Kidney (tissue), 14 donors: ENCODE results near the gene OR10A4. TPM values are rescaled to one million over a fixed set of nuclear protein-coding genes. Genes with fewer than 3 reads are reported as not detected.

Source experiments
- DNase-seq, 5 donors: peaks; one replicate each; pipeline ENCODE4 v3.0.0-alpha.2; 2013 to 2020
- FAIRE-seq: peaks from 2 replicates; lab custom pipeline; 2012; peaks lifted over from hg19 to GRCh38; lab: Jason Lieb, UNC
- H3K27ac ChIP-seq, 2 donors: one replicate each; pipeline ENCODE4 v1.7.0; 2013; ENCODE audit warnings: low read depth in 2 of 2, low read length in 2 of 2, inconsistent platforms in 1 of 2
- H3K27me3 ChIP-seq: one replicate; pipeline ENCODE4 v1.7.1; 2013; ENCODE audit warnings: low read length, inconsistent platforms; ENCODE audit not compliant: control insufficient read depth, insufficient read depth
- H3K36me3 ChIP-seq, 3 donors: one replicate each; pipeline versions ENCODE4 v1.7.0 to v1.7.1; 2013; ENCODE audit warnings: low read length in 3 of 3, control low read depth in 1 of 3, inconsistent platforms in 1 of 3; ENCODE audit not compliant: insufficient read depth in 3 of 3, control insufficient read depth in 2 of 3
- H3K4me1 ChIP-seq, 3 donors: one replicate each; pipeline versions ENCODE4 v1.7.0 to v1.7.1; 2013; ENCODE audit warnings: low read length in 3 of 3, inconsistent platforms in 1 of 3, low read depth in 1 of 3; ENCODE audit not compliant: control insufficient read depth in 2 of 3, insufficient read depth in 2 of 3
- H3K4me3 ChIP-seq, 3 donors: one replicate each; pipeline versions ENCODE4 v1.7.0 to v1.8.1; 2013; ENCODE audit warnings: low read length in 3 of 3, control low read depth in 1 of 3, inconsistent platforms in 1 of 3
- H3K9ac ChIP-seq, 3 donors: one replicate each; pipeline versions ENCODE4 v1.7.0 to v1.7.1; 2013; ENCODE audit warnings: low read length in 3 of 3, control low read depth in 1 of 3, inconsistent platforms in 1 of 3
- H3K9me3 ChIP-seq, 3 donors: one replicate each; pipeline versions ENCODE4 v1.7.0 to v1.7.1; 2013; ENCODE audit warnings: low read length in 3 of 3, control low read depth in 1 of 3, inconsistent platforms in 1 of 3; ENCODE audit not compliant: control insufficient read depth in 2 of 3, insufficient read depth in 1 of 3
- CTCF ChIP-seq: IDR thresholded peaks from 3 replicates; pipeline ENCODE4 v1.5.1; 2012; ENCODE audit warnings: mild to moderate bottlenecking, moderate library complexity, borderline replicate concordance; ENCODE audit not compliant: insufficient read depth; ENCODE audit errors: extremely low read depth
- intact Hi-C: fragments of 100-400 bp; cut with DNase I; formaldehyde crosslinking; loops from one replicate; pipeline ENCODE4 v1.11.1; 2022
- polyA plus RNA-seq: library from polyadenylated mRNA; stranded (reverse); fragments of 350-450 nt; fragmentation: Illumina TruSeq; extraction: RNeasy Lipid Tissue Mini Kit (QIAGEN cat#74804); gene quantifications from one replicate; pipeline ENCODE4 v1.2.3, GENCODE V29; 2014; ENCODE audit warnings: low read depth, low replicate concordance; ENCODE audit not compliant: insufficient read depth
- total RNA-seq: library from RNA; stranded (reverse); fragmentation: NEBNext Ultra II Directional; extraction: Animal tissue kit (Norgen Biotek cat#: 25700); gene quantifications from one replicate; pipeline ENCODE4 v1.2.1, GENCODE V29; 2021
- donor health status: control.
- donor health status: control.
- donor health status: control.
- donor health status: control.
- donor health status: control.
- donor health status: DM: yes; HTN: yes; CAD: no.
- donor health status: Normal renal cell carcinoma (clear cell type).

The OR10A4 gene
- total and polyA plus RNA-seq, 2 donors from 2014 or later = not detected

DNA sequence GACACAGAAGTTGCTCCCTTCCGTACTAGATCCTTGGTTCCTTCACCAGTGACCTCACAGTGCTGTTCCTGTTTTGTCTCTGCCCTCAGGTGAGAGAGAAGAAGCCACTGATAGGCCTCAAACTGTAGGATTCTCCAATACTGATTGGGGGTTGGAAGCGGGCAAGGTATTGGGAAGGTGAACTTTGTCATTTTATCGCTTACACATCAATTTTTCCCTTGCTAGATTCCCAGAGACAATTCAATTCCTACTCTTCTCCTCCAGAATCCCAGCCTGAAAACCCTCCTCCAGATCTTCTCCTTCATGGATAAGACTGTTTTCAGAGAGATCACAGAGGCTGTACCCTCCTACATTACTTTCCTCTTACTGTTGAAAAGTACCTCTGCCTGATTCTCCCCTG is 35.0 kb downstream of the OR10A4 start:
- no peak for FAIRE-seq
- Histone ChIP-seq H3K36me3 (no peaks in the 10 kb centered on the region), H3K9ac (no peak overlapping the region), H3K27ac (no peak overlapping the region), H3K4me1 (no peaks in the 10 kb centered on the region), H3K4me3 (no peak overlapping the region), H3K9me3 (no peaks in the 10 kb centered on the region), H3K27me3 (no peaks in the 10 kb centered on the region)
- DNase-seq = no peak
- TF ChIP-seq CTCF = no peak
- intact Hi-C loops = no loop called here

DNA sequence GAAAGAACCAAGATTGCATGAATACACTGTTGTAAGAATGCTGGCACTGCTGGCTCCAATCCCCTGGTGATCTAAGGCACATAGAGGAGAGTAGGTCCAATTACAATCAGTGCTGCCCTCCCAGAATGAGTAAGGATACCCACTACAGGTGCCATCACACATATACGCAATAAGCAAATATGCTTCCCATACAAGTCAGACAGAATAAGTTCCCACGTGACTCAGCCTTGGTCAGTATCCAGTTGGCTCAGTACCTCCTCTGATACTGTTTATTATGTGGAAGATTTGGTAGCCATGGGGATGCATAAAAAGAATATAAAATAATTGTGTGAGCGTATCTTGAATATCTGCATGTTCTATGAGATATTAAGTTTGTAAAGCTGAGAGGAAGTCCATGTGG is 35.5 kb downstream of the OR10A4 start:
- no peak for DNase-seq
- no peak overlapping the region for H3K27ac ChIP-seq
- no peaks in the 10 kb centered on the region for H3K9me3 ChIP-seq
- intact Hi-C loops = no loop called here
- no peak overlapping the region for H3K9ac ChIP-seq
- H3K4me3 ChIP-seq = no peak overlapping the region
- no peaks in the 10 kb centered on the region for H3K36me3 ChIP-seq
- TF ChIP-seq CTCF = no peak
- no peak for FAIRE-seq
- no peaks in the 10 kb centered on the region for H3K4me1 ChIP-seq
- no peaks in the 10 kb centered on the region for H3K27me3 ChIP-seq

DNA sequence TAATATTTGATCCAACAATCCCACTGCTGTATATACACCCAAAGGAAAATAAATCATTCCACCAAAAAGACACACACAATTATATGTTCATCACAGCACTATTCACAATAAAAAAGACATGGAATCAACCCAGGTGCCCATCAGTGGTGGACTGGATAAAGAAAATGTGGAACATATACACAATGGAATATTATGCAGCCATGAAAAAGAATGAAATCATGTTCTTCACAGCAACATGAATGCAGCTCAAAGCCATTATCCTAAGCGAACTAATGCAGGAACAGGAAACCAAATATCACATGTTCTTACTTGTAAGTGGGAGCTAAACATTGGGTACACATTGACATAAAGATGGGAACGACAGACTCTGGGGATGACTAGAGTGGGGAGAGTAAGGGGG is 43.3 kb downstream of the OR10A4 start:
- Histone ChIP-seq H3K4me1 (no peaks in the 10 kb centered on the region), H3K27ac (no peak overlapping the region), H3K4me3 (no peak overlapping the region), H3K27me3 (no peaks in the 10 kb centered on the region), H3K36me3 (no peaks in the 10 kb centered on the region), H3K9ac (no peak overlapping the region), H3K9me3 (no peaks in the 10 kb centered on the region)
- no peak for TF ChIP-seq CTCF
- FAIRE-seq (no peak), DNase-seq (no peak)
- intact Hi-C loops = no loop called here

GRCh38 chr11:6920702-6921101 is 44.3 kb downstream of the OR10A4 start, which contains the start of gene OR2D3:
TSS of gene OR2D3 (plus strand) at chr11:6921002. CDS start at chr11:6921002, 0 bp downstream.
- TF ChIP-seq CTCF = no peak
- H3K9ac ChIP-seq = no peak within 1 kb of the TSS
- no peak within 1 kb of the TSS for H3K4me3 ChIP-seq
- H3K4me1 ChIP-seq = no peaks in the 10 kb centered on the region
- intact Hi-C loops = no loop called here
- H3K27me3 ChIP-seq = no peaks in the 10 kb centered on the region
- H3K9me3 ChIP-seq = no peaks in the 10 kb centered on the region
- FAIRE-seq = no peak
- H3K36me3 ChIP-seq = no peaks in the 10 kb centered on the region
- DNase-seq = no peak
- H3K27ac ChIP-seq = no peak within 1 kb of the TSS
